HG03565 (cell line): ENCODE data around the gene STYXL1.
A peak's percentile ranks its signal among the peaks of the same experiment; 100 is the strongest.

Source experiments
- ATAC-seq: cut with Tn5 transposase; IDR thresholded peaks from one replicate; pipeline ENCODE4 v1.9.1; 2021; ENCODE audit warnings: mild to moderate bottlenecking, moderate library complexity; ENCODE audit not compliant: unreplicated experiment

Gene STYXL1

GRCh38 chr7:75995052-75995471, 52.7 kb downstream of the STYXL1 start:
- ATAC-seq, result no peak

- peak; percentile 86 for ATAC-seq
These were observed 53.3 kb downstream of the STYXL1 start, which contains the start of gene TMEM120A for GRCh38 chr7:75994388-75995051. TMEM120A (minus strand) TSS chr7:75994595; CDS start chr7:75994570, 25 bp downstream.

- ATAC-seq, result no peak
These were observed 54.0 kb downstream of the STYXL1 start for GRCh38 chr7:75993689-75994387.

- ATAC-seq, result no peak
These were observed 55.6 kb downstream of the STYXL1 start for GRCh38 chr7:75992083-75992755.

GRCh38 chr7:75991531-75992082, 56.2 kb downstream of the STYXL1 start:
- ATAC-seq, result no peak

GRCh38 chr7:75989500-75990388, 58.1 kb downstream of the STYXL1 start:
- ATAC-seq, result no peak

GRCh38 chr7:75988568-75989499, 59.0 kb downstream of the STYXL1 start:
- ATAC-seq, result no peak

- no peak for ATAC-seq
These were observed 59.8 kb downstream of the STYXL1 start for GRCh38 chr7:75987805-75988567.

GRCh38 chr7:75987026-75987804, 60.6 kb downstream of the STYXL1 start:
- no peak for ATAC-seq

- no peak for ATAC-seq
These were observed 61.5 kb downstream of the STYXL1 start for GRCh38 chr7:75986147-75986781.

GRCh38 chr7:75985518-75986146, 62.2 kb downstream of the STYXL1 start:
- ATAC-seq, result no peak

- no peak for ATAC-seq
These were observed 62.7 kb downstream of the STYXL1 start for GRCh38 chr7:75985009-75985517.

- no peak for ATAC-seq
These were observed 63.4 kb downstream of the STYXL1 start for GRCh38 chr7:75984130-75985008.

- ATAC-seq, result no peak
These were observed 64.2 kb downstream of the STYXL1 start for GRCh38 chr7:75983471-75984129.

GRCh38 chr7:75982306-75983064, 65.3 kb downstream of the STYXL1 start:
- no peak for ATAC-seq
